Measurements from ENCODE around the gene XAF1. TPM values are rescaled to one million over a fixed set of nuclear protein-coding genes. Genes with fewer than 3 reads are reported as not detected.

XAF1 gene
- total RNA-seq, 2 experiments from 2014 or later: 24.9 to 26.2 TPM

DNA sequence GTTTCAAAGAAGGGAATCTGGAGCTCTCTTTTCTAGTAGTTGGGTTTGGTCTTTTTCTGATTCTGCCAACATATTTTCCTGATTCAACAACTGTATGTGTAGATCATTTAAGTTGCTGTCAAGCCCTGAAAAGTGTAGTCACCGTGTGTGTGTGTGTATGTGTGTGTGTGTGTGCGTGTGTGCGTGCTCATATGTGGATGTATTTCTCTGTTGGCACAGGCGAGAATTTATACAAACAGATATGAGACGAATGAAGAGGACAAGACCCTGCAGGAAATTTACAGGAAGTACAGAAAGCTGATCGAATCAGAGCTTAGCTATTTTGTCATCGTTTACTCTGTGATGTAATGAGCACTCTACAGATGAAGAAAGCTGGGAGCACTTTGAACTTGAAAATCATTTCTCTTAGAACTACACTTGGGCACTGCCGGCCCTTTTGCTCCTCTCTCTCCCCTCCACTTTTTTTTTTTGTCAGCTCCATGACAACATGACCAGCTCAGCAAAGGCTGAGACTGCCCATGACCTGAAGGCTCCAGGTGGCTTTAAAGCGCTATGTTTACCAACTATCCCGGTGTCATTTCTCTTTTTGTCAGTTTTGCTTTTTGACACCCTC lies 31.3 kb downstream of the XAF1 start:
- ChIA-PET CTCF (no interaction called here), POLR2A (no interaction called here)
- Histone ChIP-seq H3K4me3 (ENCODE audit: low read length) (no peak overlapping the region), H3K36me3 (ENCODE audit: insufficient read depth, low read length) (no peaks in the 10 kb centered on the region), H3K27ac (ENCODE audit: low read depth in 1 of 2, low read length in 2 of 2) (no peak overlapping the region), H3K4me1 (ENCODE audit: insufficient read depth, low read length) (no peaks in the 10 kb centered on the region), H3K27me3 (ENCODE audit: control insufficient read depth in 1 of 2, insufficient read depth in 2 of 2, low read length in 2 of 2) (peaks cover 12 to 28% of the 10 kb centered on the region in 2 experiments), H3K9me3 (ENCODE audit: control insufficient read depth in 1 of 2, insufficient read depth in 1 of 2, low read length in 2 of 2) (peaks cover 0 to 6% of the 10 kb centered on the region in 2 experiments)
- DNase-seq (no peak), ATAC-seq (ENCODE audit: poor library complexity) (no peak)
- H3K36me3 Mint-ChIP-seq (ENCODE audit: low read depth): no peaks in the 10 kb centered on the region
- TF ChIP-seq, protein P1, sequence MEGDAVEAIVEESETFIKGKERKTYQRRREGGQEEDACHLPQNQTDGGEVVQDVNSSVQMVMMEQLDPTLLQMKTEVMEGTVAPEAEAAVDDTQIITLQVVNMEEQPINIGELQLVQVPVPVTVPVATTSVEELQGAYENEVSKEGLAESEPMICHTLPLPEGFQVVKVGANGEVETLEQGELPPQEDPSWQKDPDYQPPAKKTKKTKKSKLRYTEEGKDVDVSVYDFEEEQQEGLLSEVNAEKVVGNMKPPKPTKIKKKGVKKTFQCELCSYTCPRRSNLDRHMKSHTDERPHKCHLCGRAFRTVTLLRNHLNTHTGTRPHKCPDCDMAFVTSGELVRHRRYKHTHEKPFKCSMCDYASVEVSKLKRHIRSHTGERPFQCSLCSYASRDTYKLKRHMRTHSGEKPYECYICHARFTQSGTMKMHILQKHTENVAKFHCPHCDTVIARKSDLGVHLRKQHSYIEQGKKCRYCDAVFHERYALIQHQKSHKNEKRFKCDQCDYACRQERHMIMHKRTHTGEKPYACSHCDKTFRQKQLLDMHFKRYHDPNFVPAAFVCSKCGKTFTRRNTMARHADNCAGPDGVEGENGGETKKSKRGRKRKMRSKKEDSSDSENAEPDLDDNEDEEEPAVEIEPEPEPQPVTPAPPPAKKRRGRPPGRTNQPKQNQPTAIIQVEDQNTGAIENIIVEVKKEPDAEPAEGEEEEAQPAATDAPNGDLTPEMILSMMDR (IDR thresholded peaks at IDR 0.05): no peak
- H3K4me3 Mint-ChIP-seq: no peak overlapping the region
- H3K4me1 Mint-ChIP-seq (ENCODE audit: low read depth): peaks cover 13% of the 10 kb centered on the region
- peaks cover 62% of the 10 kb centered on the region for H3K27me3 Mint-ChIP-seq
- peaks cover 22% of the 10 kb centered on the region for H3K9me3 Mint-ChIP-seq
- H3K27ac Mint-ChIP-seq: no peak overlapping the region
- intact Hi-C loops (cut with DNase I, micrococcal nuclease): loop anchor here in 1 of 2 experiments (5.0 kb wide), 1 partner anchor 50 kb away; no protein-coding TSS in a partner anchor

DNA sequence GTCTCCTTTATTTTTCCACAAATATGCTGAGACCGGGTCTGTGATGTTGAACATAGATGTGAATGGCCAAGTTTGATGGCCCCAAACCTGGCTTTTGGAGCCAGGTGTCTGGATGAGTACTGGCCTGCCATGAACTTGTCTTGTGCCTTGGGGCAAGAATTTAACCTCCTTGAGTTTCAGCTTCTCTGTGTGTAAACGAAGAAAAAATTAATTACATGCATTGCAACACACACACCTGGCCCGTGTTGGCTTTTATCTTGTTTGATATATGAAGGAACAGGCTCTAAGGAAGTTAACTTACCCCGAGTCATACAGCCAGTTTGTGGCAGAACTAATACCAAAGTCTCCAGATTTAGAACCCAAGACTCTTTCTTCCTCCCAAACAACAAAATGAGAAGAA lies 33.3 kb downstream of the XAF1 start:
- Histone ChIP-seq H3K36me3 (ENCODE audit: insufficient read depth, low read length) (no peaks in the 10 kb centered on the region), H3K4me3 (ENCODE audit: low read length) (no peak overlapping the region), H3K27ac (ENCODE audit: low read depth in 1 of 2, low read length in 2 of 2) (no peak overlapping the region), H3K27me3 (ENCODE audit: control insufficient read depth in 1 of 2, insufficient read depth in 2 of 2, low read length in 2 of 2) (peaks cover 12 to 33% of the 10 kb centered on the region in 2 experiments), H3K9me3 (ENCODE audit: control insufficient read depth in 1 of 2, insufficient read depth in 1 of 2, low read length in 2 of 2) (no peaks in the 10 kb centered on the region), H3K4me1 (ENCODE audit: insufficient read depth, low read length) (no peaks in the 10 kb centered on the region)
- no peak for ATAC-seq (ENCODE audit: poor library complexity)
- Mint-ChIP-seq H3K36me3 (ENCODE audit: low read depth) (no peaks in the 10 kb centered on the region), H3K9me3 (peaks cover 5% of the 10 kb centered on the region), H3K4me3 (no peak overlapping the region), H3K4me1 (ENCODE audit: low read depth) (peaks cover 13% of the 10 kb centered on the region), H3K27ac (no peak overlapping the region), H3K27me3 (peaks cover 68% of the 10 kb centered on the region)
- intact Hi-C loops (cut with DNase I, micrococcal nuclease): loop anchor here in 1 of 2 experiments (5.0 kb wide), 1 partner anchor 52 kb away; no protein-coding TSS in a partner anchor
- TF ChIP-seq, protein P1 (IDR thresholded peaks at IDR 0.05): no peak
- POLR2A ChIA-PET: no interaction called here
- CTCF ChIA-PET: no interaction called here
- DNase-seq: no peak

DNA sequence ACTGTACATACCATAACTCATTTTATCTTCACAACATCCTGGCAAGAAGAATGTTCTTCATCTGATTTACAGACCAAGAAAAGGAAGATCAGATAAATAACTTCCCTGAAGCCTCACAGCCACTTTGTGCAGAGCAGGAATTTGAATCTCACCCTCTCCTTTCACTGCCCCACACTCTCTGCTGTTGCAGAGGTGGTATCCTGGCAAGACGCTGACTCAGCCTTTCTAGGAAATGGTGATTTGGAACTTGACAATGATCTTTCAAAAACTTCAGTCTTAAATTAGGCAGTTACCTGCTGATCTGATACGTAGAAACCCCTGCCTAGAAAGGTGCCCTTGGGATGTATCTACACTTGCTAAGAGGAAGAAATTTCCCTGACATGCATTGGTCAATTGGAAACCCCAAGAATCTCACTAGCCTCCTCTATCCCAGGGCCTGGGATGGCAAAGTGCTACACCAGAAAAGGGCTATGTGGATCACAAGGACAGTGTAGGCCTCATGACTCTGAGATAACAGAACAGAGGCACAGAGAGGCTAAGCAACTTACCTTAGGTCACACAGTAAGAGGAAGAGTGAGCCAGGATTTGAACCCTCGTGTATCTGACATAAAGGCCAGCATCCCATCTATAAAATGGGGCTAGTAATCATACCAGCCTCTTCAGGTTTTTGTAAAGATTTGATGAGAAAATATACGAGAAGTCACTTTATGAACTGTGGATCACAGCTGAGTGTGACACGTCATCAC lies 38.1 kb downstream of the XAF1 start:
- H3K4me3 Mint-ChIP-seq: no peak overlapping the region
- TF ChIP-seq, protein P1 (IDR thresholded peaks at IDR 0.05): no peak
- ChIA-PET POLR2A (no interaction called here), CTCF (no interaction called here)
- Histone ChIP-seq H3K36me3 (ENCODE audit: insufficient read depth, low read length) (no peaks in the 10 kb centered on the region), H3K27ac (ENCODE audit: low read depth in 1 of 2, low read length in 2 of 2) (no peak overlapping the region), H3K27me3 (ENCODE audit: control insufficient read depth in 1 of 2, insufficient read depth in 2 of 2, low read length in 2 of 2) (peaks cover 4 to 17% of the 10 kb centered on the region in 2 experiments), H3K4me1 (ENCODE audit: insufficient read depth, low read length) (no peaks in the 10 kb centered on the region), H3K4me3 (ENCODE audit: low read length) (no peak overlapping the region), H3K9me3 (ENCODE audit: control insufficient read depth in 1 of 2, insufficient read depth in 1 of 2, low read length in 2 of 2) (no peaks in the 10 kb centered on the region)
- intact Hi-C loops (cut with DNase I, micrococcal nuclease): no loop called here
- no peaks in the 10 kb centered on the region for H3K9me3 Mint-ChIP-seq
- no peak overlapping the region for H3K27ac Mint-ChIP-seq
- H3K27me3 Mint-ChIP-seq: peaks cover 33% of the 10 kb centered on the region
- DNase-seq (no peak), ATAC-seq (ENCODE audit: poor library complexity) (no peak)
- H3K4me1 Mint-ChIP-seq (ENCODE audit: low read depth): no peaks in the 10 kb centered on the region
- no peaks in the 10 kb centered on the region for H3K36me3 Mint-ChIP-seq (ENCODE audit: low read depth)
